ENCODE results near the gene N4BP2. TPM values are rescaled to one million over a fixed set of nuclear protein-coding genes. Genes with fewer than 3 reads are reported as not detected.
A peak's percentile ranks its signal among the peaks of the same experiment; 100 is the strongest.
"Not testable (repeated sequence)": the region's sequence is repeated elsewhere in the genome, so short reads cannot be mapped to it uniquely, and the experiment has no call there.

Gene N4BP2
- total RNA-seq, 1 experiment from 2014 or later: 31.7 TPM

GRCh38 chr4:40132816-40133215 is 76.2 kb downstream of the N4BP2 start (continued):
- TF ChIP-seq CTCF (IDR thresholded peaks at IDR 0.05) (no peak), CREB1 (CRISPR knock-in tag; IDR thresholded peaks at IDR 0.05) (no peak), IRF2 (CRISPR knock-in tag; IDR thresholded peaks at IDR 0.05; ENCODE audit: borderline replicate concordance, low read depth) (no peak), KAT7 (CRISPR knock-in tag; IDR thresholded peaks at IDR 0.05; ENCODE audit: borderline replicate concordance) (no peak), JUN (CRISPR knock-in tag; IDR thresholded peaks at IDR 0.05) (no peak)

GRCh38 chr4:40134206-40134917 is 77.7 kb downstream of the N4BP2 start:
- Mint-ChIP-seq H3K4me3 (no peak overlapping the region), H3K4me1 (no peaks in the 10 kb centered on the region), H3K27ac (no peak overlapping the region), H3K27me3 (ENCODE audit: low read depth) (no peaks in the 10 kb centered on the region), H3K36me3 (peaks cover 51% of the 10 kb centered on the region), H3K9me3 (0 out of 2 replicates have a peak, but pooled peaks cover 2% of the 10 kb centered on the region)
- CTCF ChIA-PET: interaction anchor here (1.3 kb wide), 1 partner anchor 183 kb away, joined by 3 read pairs; no protein-coding TSS in a partner anchor
- TF ChIP-seq FOXJ3 (CRISPR knock-in tag; IDR thresholded peaks at IDR 0.05; ENCODE audit: borderline replicate concordance): no peak
- TF ChIP-seq, protein P1, sequence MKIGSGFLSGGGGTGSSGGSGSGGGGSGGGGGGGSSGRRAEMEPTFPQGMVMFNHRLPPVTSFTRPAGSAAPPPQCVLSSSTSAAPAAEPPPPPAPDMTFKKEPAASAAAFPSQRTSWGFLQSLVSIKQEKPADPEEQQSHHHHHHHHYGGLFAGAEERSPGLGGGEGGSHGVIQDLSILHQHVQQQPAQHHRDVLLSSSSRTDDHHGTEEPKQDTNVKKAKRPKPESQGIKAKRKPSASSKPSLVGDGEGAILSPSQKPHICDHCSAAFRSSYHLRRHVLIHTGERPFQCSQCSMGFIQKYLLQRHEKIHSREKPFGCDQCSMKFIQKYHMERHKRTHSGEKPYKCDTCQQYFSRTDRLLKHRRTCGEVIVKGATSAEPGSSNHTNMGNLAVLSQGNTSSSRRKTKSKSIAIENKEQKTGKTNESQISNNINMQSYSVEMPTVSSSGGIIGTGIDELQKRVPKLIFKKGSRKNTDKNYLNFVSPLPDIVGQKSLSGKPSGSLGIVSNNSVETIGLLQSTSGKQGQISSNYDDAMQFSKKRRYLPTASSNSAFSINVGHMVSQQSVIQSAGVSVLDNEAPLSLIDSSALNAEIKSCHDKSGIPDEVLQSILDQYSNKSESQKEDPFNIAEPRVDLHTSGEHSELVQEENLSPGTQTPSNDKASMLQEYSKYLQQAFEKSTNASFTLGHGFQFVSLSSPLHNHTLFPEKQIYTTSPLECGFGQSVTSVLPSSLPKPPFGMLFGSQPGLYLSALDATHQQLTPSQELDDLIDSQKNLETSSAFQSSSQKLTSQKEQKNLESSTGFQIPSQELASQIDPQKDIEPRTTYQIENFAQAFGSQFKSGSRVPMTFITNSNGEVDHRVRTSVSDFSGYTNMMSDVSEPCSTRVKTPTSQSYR (CRISPR knock-in tag; IDR thresholded peaks at IDR 0.05): no peak
- TF ChIP-seq FOXK1 (CRISPR knock-in tag; IDR thresholded peaks at IDR 0.05): no peak
- TF ChIP-seq IRF1 (CRISPR knock-in tag; IDR thresholded peaks at IDR 0.05): no peak
- TF ChIP-seq, protein P2, sequence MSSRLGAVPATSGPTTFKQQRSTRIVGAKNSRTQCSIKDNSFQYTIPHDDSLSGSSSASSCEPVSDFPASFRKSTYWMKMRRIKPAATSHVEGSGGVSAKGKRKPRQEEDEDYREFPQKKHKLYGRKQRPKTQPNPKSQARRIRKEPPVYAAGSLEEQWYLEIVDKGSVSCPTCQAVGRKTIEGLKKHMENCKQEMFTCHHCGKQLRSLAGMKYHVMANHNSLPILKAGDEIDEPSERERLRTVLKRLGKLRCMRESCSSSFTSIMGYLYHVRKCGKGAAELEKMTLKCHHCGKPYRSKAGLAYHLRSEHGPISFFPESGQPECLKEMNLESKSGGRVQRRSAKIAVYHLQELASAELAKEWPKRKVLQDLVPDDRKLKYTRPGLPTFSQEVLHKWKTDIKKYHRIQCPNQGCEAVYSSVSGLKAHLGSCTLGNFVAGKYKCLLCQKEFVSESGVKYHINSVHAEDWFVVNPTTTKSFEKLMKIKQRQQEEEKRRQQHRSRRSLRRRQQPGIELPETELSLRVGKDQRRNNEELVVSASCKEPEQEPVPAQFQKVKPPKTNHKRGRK (CRISPR knock-in tag; IDR thresholded peaks at IDR 0.05; ENCODE audit: borderline replicate concordance): 0 out of 2 replicates have a peak, but pooled peaks have one; percentile 20
- TF ChIP-seq IRF2 (CRISPR knock-in tag; IDR thresholded peaks at IDR 0.05; ENCODE audit: borderline replicate concordance, low read depth): no peak
- TF ChIP-seq ZNF671 (CRISPR knock-in tag; IDR thresholded peaks at IDR 0.05): no peak
- TF ChIP-seq PRRX2 (CRISPR knock-in tag; IDR thresholded peaks at IDR 0.05): no peak
- no peak for DNase-seq (ENCODE audit: low spot score)
- ATAC-seq: peak; percentile 59
- POLR2A ChIA-PET: no interaction called here

DNA sequence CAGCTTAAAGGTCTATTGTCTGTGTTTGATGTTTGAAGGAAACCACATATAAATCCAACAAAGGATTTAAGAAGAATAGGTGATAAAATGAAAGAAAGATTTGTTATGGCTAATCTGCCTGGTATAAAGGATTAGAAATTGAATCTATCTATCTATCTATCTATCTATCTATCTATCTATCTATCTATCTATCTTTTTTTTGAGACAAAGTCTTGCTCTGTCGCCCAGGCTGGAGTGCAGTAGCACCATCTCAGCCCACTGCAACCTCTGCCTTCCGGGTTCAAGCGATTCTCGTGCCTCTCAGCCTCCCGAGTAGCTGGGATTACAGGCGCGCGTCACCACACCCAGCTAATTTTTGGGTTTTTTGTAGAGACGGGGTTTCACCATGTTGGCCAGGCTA is 79.6 kb downstream of the N4BP2 start:
- H3K4me3 Mint-ChIP-seq; CTCF ChIA-PET; H3K27ac Mint-ChIP-seq; DNase-seq (ENCODE audit: low spot score); H3K27me3 Mint-ChIP-seq (ENCODE audit: low read depth); H3K4me1 Mint-ChIP-seq; H3K9me3 Mint-ChIP-seq; ATAC-seq; POLR2A ChIA-PET: not testable (repeated sequence)
- H3K36me3 Mint-ChIP-seq: peaks cover 55% of the 10 kb centered on the region

DNA sequence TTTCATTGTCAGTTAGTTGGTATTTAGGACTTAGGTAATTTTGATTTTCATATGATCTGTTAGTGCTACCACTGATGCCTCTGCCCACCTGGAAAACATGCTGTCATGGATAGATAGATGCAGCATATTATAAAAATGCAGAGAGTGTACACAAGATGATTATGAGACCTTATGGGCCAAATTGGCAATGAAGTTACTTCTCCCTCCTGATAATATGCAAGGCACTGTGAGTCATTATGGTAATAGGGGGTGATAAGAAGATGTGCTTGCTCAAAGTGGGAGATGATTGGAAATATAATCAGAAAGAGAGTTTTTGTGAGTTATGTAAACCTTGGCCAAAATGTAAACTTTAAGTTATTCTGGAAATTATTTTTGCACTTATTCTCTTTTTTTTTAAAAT is 83.5 kb downstream of the N4BP2 start:
- ChIA-PET CTCF (no interaction called here), POLR2A (no interaction called here)
- Mint-ChIP-seq H3K4me3 (no peak overlapping the region), H3K27me3 (ENCODE audit: low read depth) (no peaks in the 10 kb centered on the region), H3K36me3 (peaks cover 72% of the 10 kb centered on the region), H3K4me1 (no peaks in the 10 kb centered on the region), H3K9me3 (peaks cover 12% of the 10 kb centered on the region), H3K27ac (no peak overlapping the region; the same call in 1 of the 2 replicates)
- DNase-seq (ENCODE audit: low spot score) (no peak), ATAC-seq (no peak)
- TF ChIP-seq USF1 (CRISPR knock-in tag; IDR thresholded peaks at IDR 0.05) (no peak), MYBL2 (CRISPR knock-in tag; IDR thresholded peaks at IDR 0.05) (no peak), MXD4 (CRISPR knock-in tag; IDR thresholded peaks at IDR 0.05; ENCODE audit: borderline replicate concordance) (no peak), ZNF121 (CRISPR knock-in tag; IDR thresholded peaks at IDR 0.05) (no peak), ZNF416 (CRISPR knock-in tag; IDR thresholded peaks at IDR 0.05) (no peak), ZNF232 (CRISPR knock-in tag; IDR thresholded peaks at IDR 0.05) (no peak)
- TF ChIP-seq, protein P3, sequence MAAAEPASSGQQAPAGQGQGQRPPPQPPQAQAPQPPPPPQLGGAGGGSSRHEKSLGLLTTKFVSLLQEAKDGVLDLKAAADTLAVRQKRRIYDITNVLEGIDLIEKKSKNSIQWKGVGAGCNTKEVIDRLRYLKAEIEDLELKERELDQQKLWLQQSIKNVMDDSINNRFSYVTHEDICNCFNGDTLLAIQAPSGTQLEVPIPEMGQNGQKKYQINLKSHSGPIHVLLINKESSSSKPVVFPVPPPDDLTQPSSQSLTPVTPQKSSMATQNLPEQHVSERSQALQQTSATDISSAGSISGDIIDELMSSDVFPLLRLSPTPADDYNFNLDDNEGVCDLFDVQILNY (CRISPR knock-in tag; IDR thresholded peaks at IDR 0.05): no peak
- TF ChIP-seq, protein P4, sequence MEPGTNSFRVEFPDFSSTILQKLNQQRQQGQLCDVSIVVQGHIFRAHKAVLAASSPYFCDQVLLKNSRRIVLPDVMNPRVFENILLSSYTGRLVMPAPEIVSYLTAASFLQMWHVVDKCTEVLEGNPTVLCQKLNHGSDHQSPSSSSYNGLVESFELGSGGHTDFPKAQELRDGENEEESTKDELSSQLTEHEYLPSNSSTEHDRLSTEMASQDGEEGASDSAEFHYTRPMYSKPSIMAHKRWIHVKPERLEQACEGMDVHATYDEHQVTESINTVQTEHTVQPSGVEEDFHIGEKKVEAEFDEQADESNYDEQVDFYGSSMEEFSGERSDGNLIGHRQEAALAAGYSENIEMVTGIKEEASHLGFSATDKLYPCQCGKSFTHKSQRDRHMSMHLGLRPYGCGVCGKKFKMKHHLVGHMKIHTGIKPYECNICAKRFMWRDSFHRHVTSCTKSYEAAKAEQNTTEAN (CRISPR knock-in tag; IDR thresholded peaks at IDR 0.05): no peak

Data from WTC11 (cell line).